GM18858 (cell line): ENCODE data around the gene AHNAK.

Source experiments
- ATAC-seq: cut with Tn5 transposase; IDR thresholded peaks from one replicate; pipeline ENCODE4 v1.9.1; 2021; ENCODE audit not compliant: unreplicated experiment

AHNAK gene

GRCh38 chr11:62439785-62440602 is 106.6 kb downstream of the AHNAK start:
- no peak for ATAC-seq

- no peak for ATAC-seq
Observed at GRCh38 chr11:62438641-62439040, 108.0 kb downstream of the AHNAK start.

- no peak for ATAC-seq
Observed at GRCh38 chr11:62437616-62438015, 109.0 kb downstream of the AHNAK start.

GRCh38 chr11:62435846-62436660 is 110.6 kb downstream of the AHNAK start:
- no peak for ATAC-seq

GRCh38 chr11:62433904-62434276 is 112.7 kb downstream of the AHNAK start:
- no peak for ATAC-seq

- no peak for ATAC-seq
Observed at GRCh38 chr11:62433141-62433903, 113.3 kb downstream of the AHNAK start.

- no peak for ATAC-seq
Observed at GRCh38 chr11:62432695-62433094, 113.9 kb downstream of the AHNAK start.

- no peak for ATAC-seq
Observed at GRCh38 chr11:62431171-62431901, 115.3 kb downstream of the AHNAK start.

GRCh38 chr11:62430425-62430824 is 116.2 kb downstream of the AHNAK start:
- ATAC-seq = no peak

GRCh38 chr11:62428871-62429560 is 117.6 kb downstream of the AHNAK start:
- ATAC-seq = no peak

- no peak for ATAC-seq
Observed at GRCh38 chr11:62427630-62428233, 118.9 kb downstream of the AHNAK start.

- no peak for ATAC-seq
Observed at GRCh38 chr11:62423012-62423411, 123.6 kb downstream of the AHNAK start.

GRCh38 chr11:62421996-62422395 is 124.6 kb downstream of the AHNAK start:
- ATAC-seq = no peak

- ATAC-seq = no peak
Observed at GRCh38 chr11:62420882-62421281, 125.7 kb downstream of the AHNAK start.

- no peak for ATAC-seq
Observed at GRCh38 chr11:62419943-62420342, 126.7 kb downstream of the AHNAK start.

GRCh38 chr11:62419314-62419929 is 127.2 kb downstream of the AHNAK start:
- no peak for ATAC-seq

- no peak for ATAC-seq
Observed at GRCh38 chr11:62418733-62419132, 127.9 kb downstream of the AHNAK start, which contains the start of gene SCGB1A1. Gene SCGB1A1 (plus strand): TSS chr11:62419033. CDS start chr11:62419096, 63 bp downstream.

GRCh38 chr11:62418136-62418535 is 128.5 kb downstream of the AHNAK start:
- no peak for ATAC-seq

GRCh38 chr11:62416596-62416995 is 130.0 kb downstream of the AHNAK start:
- no peak for ATAC-seq
